HL-60 (cell line): Measurements from ENCODE around the gene LGALS4.

ENCODE experiments used
- DNase-seq, 2 experiments: peaks; one replicate each; pipeline ENCODE4 v3.0.0-alpha.2; 2010 to 2020; ENCODE audit warnings: low read depth in 1 of 2, low spot score in 1 of 2
- H3K27ac ChIP-seq: fragments of 250-450 bp; sonication (Bioruptor Pico); replicated peaks from 2 replicates; pipeline ENCODE4 v1.5.1; 2020; ENCODE audit warnings: mild to moderate bottlenecking, moderate library complexity
- H3K27me3 ChIP-seq: fragments of 250-450 bp; sonication (Bioruptor Pico); 2 replicates; pipeline ENCODE4 v1.5.1; 2021; ENCODE audit warnings: mild to moderate bottlenecking, moderate library complexity; ENCODE audit not compliant: insufficient read depth, poor library complexity, severe bottlenecking
- H3K4me3 ChIP-seq: replicated peaks from 2 replicates; pipeline ENCODE4 v1.5.1; 2011; ENCODE audit warnings: mild to moderate bottlenecking, control low read depth, low read length; ENCODE audit not compliant: insufficient read depth
- CTCF ChIP-seq: IDR thresholded peaks from one replicate; pipeline ENCODE4 v1.5.1; 2011; ENCODE audit warnings: low read length, control low read depth, inconsistent platforms; ENCODE audit not compliant: insufficient read depth
- GABPA ChIP-seq: IDR thresholded peaks from 2 replicates; pipeline ENCODE4 v1.6.1; 2012; ENCODE audit warnings: low read depth
- POLR2AphosphoS5 ChIP-seq: IDR thresholded peaks from 2 replicates; pipeline ENCODE4 v1.6.1; 2012; ENCODE audit warnings: low read depth
- REST ChIP-seq: IDR thresholded peaks from 2 replicates; pipeline ENCODE4 v1.6.1; 2012; ENCODE audit warnings: low read depth; ENCODE audit not compliant: insufficient replicate concordance
- SPI1 ChIP-seq: IDR thresholded peaks from 2 replicates; pipeline ENCODE4 v1.6.1; 2012; ENCODE audit warnings: low read depth, mild to moderate bottlenecking, borderline replicate concordance

Gene LGALS4

GRCh38 chr19:38853214-38853613 is 40.5 kb upstream of the LGALS4 start:
- no peaks in the 10 kb centered on the region for H3K27me3 ChIP-seq
- DNase-seq = no peak
- peak overlapping the region; percentile 98 for H3K27ac ChIP-seq
- no peak for TF ChIP-seq SPI1
- no peak for TF ChIP-seq REST
- TF ChIP-seq POLR2AphosphoS5 = no peak
- no peak for TF ChIP-seq CTCF
- no peak for TF ChIP-seq GABPA
- H3K4me3 ChIP-seq = no peak overlapping the region

- Histone ChIP-seq H3K27ac (peak overlapping the region; percentile 98), H3K27me3 (no peaks in the 10 kb centered on the region), H3K4me3 (peak overlapping the region; percentile 61)
- DNase-seq = peak in 1 of 2 experiments; percentile 56
- TF ChIP-seq REST = no peak
- TF ChIP-seq POLR2AphosphoS5 = peak; percentile 59; the same call in 1 of the 2 replicates
Observed at GRCh38 chr19:38852231-38853044, 39.7 kb upstream of the LGALS4 start.

- peak overlapping the region; percentile 61 for H3K4me3 ChIP-seq
- H3K27me3 ChIP-seq = no peaks in the 10 kb centered on the region
- peak; percentile 86 to 91 for DNase-seq
- TF ChIP-seq SPI1 (no peak), CTCF (no peak), REST (peak; percentile 64), GABPA (no peak), POLR2AphosphoS5 (peak; percentile 80)
- H3K27ac ChIP-seq = peak overlapping the region; percentile 98
Observed at GRCh38 chr19:38851622-38852230, 39.0 kb upstream of the LGALS4 start.
